Activated CD4-positive, alpha-beta T cell treated with anti-CD3 and anti-CD28 coated beads, Interleukin-2, Interleukin-6, amounts not matched to agents 100 ng/mL and 50 ng/mL, durations not matched to agents 16 hours and 8 hours (primary cell): ENCODE data around the gene TXNL4B.
A peak's percentile ranks its signal among the peaks of the same experiment; 100 is the strongest.
"Not testable (repeated sequence)": the region's sequence is repeated elsewhere in the genome, so short reads cannot be mapped to it uniquely, and the experiment has no call there.

Experiments used
- DNase-seq: peaks from one replicate; pipeline ENCODE4 v3.0.0-alpha.2; 2020

Gene TXNL4B

DNA sequence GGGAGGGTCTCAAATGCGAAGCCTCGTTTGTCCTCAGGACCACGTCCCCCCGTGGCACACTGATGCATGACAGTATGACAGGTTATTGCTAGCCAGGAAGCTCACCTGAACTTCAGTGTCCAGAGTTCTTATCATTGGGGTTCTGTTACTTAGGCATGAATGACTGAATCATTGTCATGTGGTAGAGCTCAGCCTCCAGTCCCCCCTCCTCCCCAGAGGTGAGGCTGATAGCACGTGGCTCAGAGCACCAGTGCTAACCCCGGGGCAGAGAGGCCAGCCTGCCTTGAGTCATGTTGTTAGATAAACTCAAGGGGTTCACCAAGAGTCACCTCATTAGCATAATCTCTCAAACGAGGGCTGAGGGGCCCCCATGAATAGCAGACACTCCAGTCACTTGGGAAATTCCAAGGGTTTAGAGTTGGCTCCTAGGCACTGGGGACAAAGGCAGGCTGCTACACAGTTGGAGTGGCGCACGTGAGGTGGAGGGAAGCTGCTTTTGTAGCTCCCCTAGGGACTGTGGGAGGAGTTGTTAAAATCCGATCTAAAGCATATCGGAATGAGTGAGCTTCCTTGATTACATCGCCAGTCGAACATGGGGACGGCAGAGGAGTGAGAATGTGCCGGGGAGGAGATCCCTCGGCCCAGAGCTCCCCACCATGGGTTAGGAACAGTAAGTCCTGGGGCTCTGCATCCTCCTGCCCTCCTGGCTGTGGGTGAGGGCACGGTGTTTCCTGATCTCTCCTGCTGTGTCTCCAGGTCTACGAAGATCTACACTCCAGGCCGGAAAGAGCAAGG is 18.4 kb upstream of the TXNL4B start:
- DNase-seq: no peak

DNA sequence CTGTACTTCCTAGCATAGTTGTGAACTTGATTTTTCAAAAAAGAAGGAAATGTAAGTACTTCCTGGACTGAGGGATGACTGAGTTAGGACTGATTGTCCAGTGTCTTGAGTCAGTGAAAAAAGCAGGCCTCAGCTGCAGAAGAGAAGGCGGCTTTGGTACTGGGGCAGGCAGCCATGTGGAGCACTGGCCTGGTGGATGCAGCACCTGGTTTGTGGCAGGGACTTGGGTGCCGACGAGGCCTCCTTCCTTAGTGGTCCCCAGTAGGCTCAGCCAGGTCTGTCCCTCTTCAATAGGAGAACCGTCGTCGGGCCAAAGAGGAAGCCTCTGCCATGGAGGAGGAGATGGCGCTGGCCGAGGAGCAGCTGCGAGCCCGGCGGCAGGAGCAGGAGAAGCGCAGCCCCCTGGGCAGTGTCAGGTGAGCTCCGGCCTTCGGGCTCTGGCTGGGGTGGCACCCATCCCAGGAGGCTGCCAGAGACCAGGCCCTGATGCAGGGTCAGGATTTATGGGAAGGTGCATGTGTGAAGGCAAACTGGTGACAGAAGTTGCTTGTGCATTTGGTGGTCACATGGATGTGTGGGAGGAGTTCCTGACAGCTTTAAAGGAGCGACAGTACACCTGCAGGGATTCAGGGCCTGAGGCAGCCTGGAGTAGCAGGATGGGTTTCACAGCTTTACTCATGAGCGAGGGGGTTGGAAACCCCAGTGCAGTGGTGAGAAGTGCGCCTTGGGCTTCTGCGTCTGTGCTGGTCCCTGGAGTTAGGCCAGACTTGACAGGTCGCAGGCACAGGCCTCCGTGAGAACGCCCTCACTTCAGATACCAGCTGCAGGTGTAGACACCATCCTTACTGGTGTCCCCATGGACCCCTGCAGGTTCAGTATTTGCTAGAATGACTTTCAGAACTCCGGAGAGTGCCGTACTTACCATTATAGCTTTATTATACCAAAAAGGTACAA is 17.5 kb upstream of the TXNL4B start:
- no peak for DNase-seq

DNA sequence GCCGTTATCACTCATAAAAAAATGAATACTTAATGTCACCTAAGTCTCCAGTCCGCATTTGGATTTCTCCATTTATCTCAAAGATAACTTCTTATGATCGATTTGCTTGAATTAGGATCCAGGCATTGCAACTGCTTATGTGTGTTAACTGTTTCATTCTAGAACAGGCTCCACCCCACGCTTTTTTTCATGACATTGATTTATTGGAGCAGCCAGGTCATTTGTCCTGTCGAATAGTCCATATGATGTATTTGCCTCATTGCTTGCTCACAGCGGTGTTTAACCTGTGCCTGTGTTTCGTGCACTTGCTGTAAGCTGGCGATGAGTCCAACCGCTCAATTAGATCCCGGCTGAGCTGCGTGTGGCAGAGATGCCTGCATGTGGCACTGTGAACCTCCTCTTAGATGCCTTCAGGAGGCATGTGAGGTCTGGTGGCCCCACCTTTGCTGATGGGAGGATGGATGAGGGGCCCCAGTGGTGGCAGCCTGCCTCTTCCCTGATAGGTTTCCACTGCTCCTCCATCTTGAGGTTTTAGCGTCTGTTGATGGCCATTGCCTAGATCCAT is 16.6 kb upstream of the TXNL4B start:
- DNase-seq: no peak

DNA sequence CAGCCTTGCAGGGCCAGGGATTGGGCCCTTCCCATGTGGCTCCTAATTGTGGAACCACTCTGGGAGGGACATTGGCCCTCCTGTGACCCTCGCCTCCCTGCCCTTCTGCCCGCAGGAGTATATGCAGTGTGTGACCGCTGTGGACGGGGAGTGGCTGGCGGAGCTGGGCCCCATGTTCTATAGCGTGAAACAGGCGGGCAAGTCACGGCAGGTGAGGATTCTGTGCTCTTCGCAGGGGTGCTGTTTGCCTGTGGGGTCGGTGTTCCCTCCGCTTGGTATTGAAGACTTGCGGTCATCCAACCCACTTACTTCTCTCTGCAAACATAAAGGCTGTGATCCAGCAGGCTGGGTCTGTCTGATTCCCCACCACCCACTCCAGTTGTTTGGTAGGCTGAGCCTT is 15.9 kb upstream of the TXNL4B start:
- DNase-seq: no peak

DNA sequence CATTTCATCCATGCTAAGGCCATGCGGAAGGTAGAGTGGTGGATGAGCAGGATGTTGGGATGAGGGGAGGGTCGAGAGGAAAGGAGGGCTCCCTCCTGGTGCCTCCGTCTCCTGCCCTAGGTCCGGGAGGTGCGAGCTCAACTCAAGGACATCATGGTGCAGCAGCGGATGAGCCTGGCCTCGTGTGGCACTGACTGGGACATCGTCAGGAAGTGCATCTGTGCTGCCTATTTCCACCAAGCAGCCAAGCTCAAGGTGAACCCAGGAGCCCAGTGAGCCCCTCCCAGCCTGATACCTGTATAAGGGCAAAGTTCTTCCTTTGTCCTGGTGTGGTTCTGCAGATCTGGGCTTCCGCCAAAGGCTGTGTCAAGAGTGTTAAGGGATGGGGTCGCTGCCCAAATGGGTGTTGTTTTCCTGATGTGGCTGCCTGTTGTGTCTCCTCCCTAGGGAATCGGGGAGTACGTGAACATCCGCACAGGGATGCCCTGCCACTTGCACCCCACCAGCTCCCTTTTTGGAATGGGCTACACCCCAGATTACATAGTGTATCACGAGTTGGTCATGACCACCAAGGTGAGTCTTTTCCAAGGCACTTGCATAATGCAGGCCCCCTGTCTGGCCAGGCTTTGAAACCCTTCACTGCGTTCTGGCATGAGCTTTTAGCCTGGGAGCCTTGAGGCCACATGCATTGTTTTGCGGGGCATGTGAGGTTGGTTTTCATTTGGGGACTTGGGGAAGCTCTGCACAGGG is 15.1 kb upstream of the TXNL4B start:
- DNase-seq: no peak

DNA sequence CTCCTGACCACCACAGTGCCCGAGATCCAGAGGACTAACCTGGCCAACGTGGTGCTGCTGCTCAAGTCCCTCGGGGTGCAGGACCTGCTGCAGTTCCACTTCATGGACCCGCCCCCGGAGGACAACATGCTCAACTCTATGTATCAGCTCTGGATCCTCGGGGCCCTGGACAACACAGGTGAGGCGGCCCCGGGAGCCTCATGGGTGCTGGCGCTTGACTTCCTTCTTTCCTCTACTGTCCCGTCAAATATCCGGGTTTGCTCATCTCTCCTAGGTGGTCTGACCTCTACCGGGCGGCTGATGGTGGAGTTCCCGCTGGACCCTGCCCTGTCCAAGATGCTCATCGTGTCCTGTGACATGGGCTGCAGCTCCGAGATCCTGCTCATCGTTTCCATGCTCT is 14.0 kb upstream of the TXNL4B start:
- DNase-seq: no peak

DNA sequence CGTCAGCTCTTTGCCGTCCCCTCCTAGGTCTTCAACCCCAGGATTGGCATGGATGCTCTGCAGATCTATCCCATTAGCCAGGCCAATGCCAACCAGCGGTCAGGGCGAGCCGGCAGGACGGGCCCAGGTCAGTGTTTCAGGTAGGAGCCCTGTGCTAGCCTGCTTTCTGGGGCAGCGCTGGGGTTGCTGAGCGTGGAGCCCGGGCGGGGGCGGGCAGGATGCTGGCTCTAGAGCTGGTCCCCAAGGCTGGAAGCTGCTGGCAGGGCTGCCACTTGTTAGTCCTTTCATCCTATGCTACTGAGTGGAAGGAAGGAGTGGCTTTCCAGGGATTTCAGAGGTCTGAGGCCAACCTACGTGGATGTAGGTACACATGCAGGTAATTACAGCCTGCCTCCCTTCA is 12.6 kb upstream of the TXNL4B start:
- no peak for DNase-seq

DNA sequence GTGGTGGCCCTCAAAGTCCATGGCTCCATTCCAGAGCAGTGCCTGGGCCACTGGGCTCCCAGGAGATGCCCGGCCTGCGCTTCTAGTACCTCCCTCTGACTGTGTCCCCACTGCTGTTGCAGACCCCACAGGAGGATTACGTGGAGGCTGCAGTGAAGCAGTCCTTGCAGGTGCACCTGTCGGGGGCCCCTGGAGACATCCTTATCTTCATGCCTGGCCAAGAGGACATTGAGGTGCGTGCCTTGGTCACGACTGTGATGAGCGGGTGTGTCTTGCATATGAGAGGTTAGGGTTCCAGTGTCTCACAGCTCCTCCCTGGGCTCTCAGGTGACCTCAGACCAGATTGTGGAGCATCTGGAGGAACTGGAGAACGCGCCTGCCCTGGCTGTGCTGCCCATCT is 11.5 kb upstream of the TXNL4B start:
- DNase-seq: no peak

DNA sequence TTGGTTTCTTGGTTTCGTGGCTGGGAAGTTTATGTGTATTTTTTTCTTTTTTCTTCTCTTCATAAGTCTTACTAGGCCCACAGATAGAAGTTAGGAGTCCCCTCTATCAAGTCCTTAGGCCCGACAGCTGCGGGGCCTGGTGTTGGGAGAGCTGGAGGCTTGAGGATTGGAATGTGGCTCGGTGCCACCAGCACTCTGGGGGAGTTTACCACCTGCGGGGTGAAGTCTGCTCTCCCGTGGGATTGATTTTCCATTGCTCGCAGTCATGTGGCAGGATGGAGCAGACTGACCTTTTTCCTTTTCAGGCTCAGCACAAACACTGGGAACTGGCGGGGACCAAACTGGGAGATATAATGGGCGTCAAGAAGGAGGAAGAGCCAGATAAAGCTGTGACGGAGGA is 7.8 kb upstream of the TXNL4B start:
- no peak for DNase-seq

DNA sequence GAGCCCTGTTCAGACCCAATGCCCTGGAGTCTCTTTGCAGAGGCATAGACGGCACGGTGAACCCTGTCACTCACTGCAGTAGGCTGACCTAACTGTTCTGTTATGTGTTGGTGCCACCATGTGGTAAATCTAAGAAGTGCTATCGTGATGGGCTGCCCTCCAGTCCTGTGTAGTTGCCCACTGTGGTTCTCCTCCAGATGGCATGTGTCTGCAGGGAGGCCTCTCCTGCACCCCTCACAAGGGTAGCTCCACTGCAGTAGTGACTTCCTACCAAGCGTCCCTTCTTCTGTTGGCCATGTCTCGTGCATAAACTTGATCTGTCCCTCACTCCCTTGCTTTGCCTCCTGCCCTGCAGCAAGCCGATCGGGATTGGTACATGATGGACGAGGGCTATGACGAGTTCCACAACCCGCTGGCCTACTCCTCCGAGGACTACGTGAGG is 6.0 kb upstream of the TXNL4B start:
- peak; percentile 66 for DNase-seq

DNA sequence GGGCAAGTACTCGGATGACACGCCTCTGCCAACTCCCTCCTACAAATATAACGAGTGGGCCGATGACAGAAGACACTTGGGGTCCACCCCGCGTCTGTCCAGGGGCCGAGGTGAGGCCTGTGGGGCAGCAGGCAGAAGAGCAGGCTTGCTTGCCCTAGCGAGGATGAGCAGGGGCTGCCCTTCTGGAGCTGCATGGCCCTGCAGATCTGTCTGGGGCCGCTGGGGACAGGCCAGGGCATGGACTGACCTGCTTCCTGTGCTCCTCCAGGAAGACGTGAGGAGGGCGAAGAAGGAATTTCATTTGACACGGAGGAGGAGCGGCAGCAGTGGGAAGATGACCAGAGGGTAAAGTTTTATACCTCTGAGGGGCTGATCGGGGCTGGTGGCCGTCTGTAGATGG is 5.5 kb upstream of the TXNL4B start:
- no peak for DNase-seq

DNA sequence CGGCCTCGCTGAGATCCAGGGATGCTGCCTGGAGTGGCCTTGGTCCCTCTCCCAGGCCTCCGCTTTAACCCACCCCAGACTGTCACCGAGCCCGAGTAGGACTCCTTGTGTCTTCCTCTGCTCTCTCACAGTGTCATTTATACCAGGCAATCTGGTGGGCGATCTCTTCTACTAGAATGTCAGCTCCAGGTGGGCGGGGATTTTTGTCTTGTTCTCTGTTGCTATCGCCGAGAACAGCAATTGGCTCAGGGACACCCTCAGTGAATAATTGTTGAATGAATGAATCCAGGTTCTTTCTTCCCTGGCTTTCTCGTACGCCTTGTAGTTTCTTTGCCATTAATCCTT is 818 bp upstream of the TXNL4B start:
- peak; percentile 10 for DNase-seq

DNA sequence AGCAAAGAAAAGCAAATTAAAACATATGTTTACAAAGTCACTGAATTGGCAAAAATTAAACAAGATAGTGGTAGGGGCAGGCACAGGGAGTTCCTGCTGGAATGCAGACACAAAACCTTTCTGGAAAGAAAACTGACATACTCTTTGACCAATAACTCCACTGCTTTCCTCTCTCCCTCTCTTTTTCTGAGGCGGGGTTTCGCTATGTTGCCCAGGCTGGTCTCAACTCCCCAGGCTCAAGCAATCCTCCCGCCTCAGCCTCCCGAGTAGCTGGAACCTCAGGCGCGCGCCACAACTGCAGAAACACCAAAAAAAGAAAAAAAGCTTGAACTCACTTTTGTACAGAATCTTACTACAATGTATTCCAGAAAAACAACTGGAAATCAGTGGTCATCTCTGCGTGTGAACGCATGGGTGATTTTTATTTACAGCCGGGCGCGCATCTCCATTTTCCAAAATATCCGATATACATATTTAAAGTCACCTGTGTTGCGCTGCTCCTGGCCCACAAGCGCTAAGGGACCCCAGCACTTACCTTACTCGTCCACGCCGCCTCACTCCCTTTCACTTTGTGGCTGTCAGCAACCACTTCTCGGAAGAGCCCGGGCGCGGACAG is 480 bp downstream of the TXNL4B start:
- peak; percentile 27 for DNase-seq

DNA sequence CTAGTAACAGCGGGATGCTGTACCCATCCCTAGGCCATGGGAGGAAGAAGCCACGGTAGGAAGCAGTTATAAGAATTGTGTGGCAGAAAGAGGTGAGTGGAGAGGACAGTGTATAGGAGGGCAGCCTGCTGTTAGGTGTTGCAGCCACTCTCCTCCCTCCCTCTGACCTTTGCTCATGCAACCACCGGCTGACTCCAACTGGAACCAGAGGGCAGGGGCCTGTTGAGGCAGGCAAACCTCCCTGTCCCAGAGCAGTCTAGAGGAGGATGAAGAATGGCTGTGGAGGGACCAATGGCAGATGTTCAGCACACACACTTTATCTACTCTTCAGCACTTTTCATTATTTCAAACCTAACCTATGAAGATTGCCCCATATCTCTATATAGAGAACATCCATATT is 2.2 kb downstream of the TXNL4B start:
- DNase-seq: peak; percentile 3

DNA sequence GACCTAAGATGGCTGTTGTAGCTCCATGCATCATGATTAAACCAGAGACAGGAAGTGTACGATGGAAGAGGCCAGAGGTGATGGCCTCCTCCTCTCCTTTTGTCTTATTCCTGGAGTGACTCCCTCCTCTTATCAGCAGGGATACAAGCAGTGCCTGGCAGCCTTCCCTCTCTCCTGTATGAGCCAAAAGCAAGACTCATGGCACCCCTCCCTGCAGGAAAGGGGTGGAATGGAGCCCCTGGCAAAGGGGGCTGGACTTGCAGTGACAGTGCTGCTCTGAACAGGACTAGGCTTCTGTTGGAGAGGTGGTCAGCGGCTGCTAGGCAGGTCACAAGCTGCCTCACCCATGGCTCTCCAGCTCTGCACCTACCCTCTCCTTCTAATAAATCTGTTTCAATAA is 8.4 kb downstream of the TXNL4B start:
- DNase-seq: no peak

DNA sequence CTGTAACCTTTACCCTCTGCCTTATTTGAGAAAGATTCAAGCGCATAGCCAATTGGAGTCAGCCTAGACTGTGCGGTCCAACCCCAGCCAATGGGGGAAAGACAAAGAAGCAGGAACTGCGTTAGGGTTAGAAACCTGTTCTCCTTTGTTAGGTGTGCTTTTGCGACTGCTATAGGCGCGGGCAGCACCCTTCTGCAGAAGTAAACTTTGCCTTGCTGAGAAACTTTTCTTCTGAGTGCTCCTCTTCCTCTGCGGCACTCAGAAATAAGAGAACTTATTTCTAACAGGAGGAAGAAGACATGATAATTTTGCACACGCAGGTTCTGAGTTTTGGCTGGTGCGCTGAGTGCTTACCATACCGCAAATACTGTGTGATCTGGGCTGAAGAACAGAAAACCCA is 9.0 kb downstream of the TXNL4B start:
- no peak for DNase-seq

DNA sequence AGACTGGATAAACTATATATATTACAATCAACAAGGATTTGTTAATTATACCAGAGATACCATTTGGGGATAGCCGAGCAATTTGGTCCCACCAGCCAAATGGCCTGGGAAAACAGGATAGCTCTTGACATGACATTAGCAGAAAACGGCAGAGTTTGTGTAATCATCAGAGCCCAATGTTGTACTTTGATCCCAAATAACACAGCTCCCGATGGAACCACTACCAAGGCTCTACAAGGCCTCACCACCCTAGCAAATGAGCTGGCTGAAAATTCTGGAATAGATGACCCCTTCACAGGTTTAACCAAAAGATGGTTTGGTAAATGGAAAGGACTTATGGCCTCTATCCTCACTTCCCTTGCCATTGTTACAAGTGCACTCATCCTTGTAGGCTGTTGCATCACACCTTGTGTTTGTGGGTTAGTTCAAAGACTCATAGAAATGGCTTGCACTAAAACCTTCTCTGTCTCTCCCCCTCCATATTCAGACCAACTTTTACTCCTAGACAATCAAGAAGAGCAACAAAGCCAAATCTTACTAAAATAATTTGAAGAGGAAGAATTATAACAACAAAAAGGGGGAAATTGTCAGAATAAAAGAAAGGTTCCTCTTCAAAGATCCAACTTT is 9.5 kb downstream of the TXNL4B start:
- no peak for DNase-seq

DNA sequence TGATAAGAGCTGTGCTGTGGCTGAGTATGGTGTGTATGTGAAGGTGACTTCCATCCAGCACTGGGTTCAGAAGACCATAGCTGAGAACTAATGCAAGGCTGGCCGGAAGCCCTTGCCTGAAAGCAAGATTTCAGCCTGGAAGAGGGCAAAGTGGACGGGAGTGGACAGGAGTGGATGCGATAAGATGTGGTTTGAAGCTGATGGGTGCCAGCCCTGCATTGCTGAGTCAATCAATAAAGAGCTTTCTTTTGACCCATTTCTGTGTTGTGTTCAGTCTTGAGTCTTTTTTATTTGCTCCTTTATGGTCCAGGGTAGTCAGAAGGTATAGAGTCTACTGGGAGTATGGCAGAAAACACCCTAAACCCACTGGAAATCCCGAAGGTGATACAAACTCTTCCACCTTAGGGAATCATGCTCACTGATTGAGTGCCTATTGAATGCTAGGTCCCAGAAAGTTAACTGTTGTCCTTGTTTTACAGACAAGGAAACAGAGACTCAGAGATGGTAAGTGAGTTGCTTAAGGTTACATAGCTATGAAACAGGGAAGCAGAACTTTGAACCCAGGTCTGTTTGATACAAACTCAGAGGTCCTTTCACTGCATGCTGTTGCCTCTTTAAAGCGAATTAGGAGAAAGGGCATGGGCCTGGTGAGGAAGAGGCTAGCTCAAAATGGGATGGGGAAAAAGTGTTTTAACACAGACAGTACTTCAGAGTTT is 16.3 kb downstream of the TXNL4B start:
- DNase-seq: not testable (repeated sequence)

DNA sequence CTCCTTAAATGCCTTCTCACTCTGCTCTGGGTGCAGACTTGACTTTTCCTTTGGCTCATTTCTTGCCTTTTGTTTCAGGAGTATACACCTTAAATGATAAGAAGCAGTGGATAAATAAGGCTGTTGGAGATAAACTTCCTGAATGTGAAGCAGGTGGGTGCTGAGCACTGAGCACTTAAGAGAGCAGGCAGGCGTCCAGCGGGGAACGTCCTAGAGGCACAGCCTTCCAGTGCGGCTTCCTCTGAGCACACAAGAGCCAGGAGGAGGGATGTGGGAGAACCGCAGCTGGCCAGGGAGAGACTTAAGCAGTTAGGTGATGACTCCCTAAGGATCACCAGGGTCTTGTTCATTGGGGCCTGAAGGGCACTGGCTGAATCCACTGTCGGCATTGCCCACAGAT is 18.4 kb downstream of the TXNL4B start:
- not testable (repeated sequence) for DNase-seq

DNA sequence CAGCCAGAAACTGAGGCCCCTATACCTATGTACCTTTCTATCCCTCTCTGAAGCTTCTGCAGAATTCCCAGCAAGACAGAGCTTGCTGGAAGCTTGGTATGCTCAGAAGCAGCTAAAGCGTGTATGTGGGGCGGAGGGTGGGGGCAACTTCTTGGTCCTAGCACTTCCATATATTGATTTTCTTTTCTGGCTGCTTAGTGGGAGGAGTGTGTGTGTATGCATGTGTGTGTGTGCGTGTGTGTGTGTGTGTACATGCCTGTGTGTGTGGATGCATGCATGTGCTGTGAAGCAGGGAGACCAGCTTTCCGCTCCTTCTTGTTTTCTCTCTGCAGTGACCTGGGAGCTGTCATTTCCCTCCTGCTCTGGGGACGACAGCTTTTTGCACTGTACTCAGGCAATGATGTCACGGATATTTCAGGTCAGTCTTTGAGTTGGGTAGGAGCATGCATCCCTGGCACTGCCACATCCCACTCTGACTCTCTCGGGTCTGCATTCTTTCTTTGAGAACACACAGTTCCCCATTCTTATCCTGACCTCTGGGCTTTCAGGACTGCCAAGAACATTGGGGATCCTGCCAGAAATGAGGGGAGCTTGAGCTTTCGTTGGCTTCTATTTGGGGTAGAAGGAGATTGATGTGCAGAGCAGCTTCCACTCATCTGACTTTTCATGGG is 19.7 kb downstream of the TXNL4B start:
- no peak for DNase-seq
